ENCODE results near the gene RBM4B.

- TF ChIP-seq CTCF (IDR thresholded peaks at IDR 0.05): no peak
- no peak for TF ChIP-seq POLR2A (IDR thresholded peaks at IDR 0.05)
Measured at GRCh38 chr11:66713746-66714480, 36.2 kb upstream of the RBM4B start.

All from testis (tissue), 2 donors.